OCI-LY1 (cell line): ENCODE measurements around the gene OPA1.

ENCODE experiments used
- CTCF ChIP-seq: fragments of 200-600 bp; sonication (generic), shearing (Covaris generic); IDR thresholded peaks from 2 replicates; pipeline ENCODE4 v1.5.1; 2017; ENCODE audit warnings: mild to moderate bottlenecking, antibody characterized with exemption, low read length, moderate library complexity, mixed read lengths
- EZH2 ChIP-seq: fragments of 200-600 bp; sonication (generic), shearing (Covaris generic); IDR thresholded peaks from 2 replicates; pipeline ENCODE4 v1.8.0; 2017; ENCODE audit warnings: borderline replicate concordance, mixed run types, mild to moderate bottlenecking, antibody characterized with exemption, low read length, moderate library complexity, mixed read lengths

DNA sequence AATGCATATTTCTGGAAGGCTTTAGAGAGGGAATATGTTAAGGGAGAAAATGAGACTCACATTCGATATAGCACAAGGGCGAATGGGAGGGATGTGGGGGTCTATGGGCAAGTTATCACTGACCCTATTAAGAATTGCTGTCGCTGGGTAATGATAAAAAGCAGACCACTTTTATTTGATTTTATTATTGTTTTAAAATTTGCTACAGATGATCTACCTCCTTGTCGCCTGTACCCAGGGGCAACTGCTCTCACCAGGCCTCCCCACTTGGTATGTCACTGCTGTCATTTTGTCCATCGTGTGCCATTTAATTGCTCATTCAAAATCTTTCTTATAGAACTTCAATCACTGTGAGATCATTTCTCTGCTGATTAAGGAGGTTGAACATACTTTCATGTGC, 153.8 kb downstream of the OPA1 start:
- TF ChIP-seq CTCF (no peak), EZH2 (no peak)
